T-helper 22 cell (primary cell): Measurements from ENCODE around the gene TRAK1.
"Not testable (repeated sequence)": the region's sequence is repeated elsewhere in the genome, so short reads cannot be mapped to it uniquely, and the experiment has no call there.

ENCODE experiments used
- DNase-seq: peaks from one replicate; pipeline ENCODE4 v3.0.0-alpha.2; 2020; ENCODE audit warnings: low read depth

TRAK1 gene

DNA sequence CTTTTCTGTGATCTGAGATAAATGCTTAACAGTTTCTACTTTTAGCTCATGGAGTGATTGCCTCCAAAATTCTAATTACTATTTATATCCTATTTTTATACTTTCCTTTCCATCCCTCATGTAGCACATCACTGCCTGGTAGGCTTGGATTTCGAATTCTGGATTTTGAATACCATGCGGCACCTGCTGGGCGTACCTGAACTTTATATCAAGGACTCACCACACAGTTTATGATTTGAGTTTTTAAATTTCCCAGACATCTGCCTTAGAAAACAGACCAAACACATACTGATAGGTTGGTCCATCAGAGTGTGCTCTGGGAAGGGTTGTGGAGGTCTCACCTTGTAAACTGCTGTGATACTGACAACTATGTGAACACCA is 6.4 kb downstream of the TRAK1 start:
- DNase-seq: no peak

DNA sequence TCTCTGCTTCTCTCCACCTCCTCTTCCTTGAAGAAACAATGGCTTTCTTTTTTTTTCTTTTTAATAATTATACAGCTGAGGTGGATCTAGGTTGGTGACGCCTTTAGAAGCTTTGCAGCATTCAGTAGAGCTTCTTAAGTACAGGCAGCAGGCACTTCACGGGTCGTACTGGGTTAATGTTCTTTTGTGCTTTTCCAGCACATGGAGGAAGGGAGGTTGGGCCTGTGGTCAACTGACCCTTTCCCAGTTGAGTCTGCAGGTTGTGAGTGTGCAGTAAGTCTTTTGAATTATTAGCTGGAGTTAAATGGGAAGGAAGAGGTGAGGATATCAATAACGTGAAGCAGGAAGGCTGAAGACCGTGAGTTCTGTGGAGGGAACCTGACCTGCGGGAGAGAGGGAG is 7.0 kb downstream of the TRAK1 start:
- no peak for DNase-seq

DNA sequence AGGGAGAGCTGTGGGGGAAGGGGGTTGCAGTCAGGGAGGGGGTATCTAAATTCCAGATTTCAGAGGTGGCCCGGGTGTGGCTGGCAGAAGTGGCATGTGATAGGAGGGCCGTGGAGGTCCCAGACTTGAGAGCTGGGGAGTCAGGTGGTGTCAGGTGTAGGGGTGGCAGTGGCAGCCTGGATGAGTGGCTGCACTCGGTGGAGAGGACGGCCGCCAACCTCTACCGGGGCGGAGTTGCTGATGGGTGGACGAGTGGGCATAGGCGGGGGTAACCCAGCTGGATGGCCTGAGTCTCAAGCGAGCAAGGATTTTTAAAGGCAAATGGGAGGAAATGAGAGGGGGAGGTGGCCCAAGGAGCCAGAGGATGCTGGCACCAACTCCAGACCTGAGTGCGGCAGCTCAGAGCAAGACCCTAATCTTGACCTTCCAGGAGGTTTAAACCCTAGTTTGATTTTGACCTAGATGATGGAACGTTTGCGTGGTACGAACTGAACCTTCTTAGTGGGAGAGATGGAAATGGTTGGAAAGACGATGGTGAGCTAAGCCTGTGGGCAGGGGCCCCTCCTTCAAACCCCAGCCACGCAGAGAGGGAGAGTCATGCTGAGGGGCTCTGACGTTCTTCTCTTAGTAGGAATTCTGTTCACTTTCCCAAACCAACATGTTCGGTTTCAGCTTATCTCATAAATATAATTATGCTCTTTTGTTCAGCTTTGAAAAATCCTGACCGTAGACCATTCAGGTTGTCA is 8.0 kb downstream of the TRAK1 start:
- DNase-seq: no peak

DNA sequence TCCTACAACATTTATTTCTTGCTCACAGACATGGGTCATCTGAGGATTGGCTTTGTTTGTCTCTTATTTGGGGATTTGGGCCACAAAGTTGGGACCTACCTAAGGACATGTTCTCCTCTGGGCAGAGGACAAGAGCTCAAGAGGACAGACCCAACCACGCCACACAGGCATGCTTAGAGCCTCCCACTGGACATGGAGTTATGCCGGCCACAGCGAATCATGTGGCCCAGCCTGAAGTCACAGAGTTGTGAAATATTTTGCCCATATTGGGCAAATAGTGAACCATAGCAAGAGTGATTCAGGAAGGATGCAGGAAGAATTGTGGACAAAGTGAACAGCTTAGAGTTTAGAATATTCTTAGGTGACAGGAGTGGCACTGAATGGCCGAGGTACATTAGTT is 9.9 kb downstream of the TRAK1 start:
- no peak for DNase-seq

DNA sequence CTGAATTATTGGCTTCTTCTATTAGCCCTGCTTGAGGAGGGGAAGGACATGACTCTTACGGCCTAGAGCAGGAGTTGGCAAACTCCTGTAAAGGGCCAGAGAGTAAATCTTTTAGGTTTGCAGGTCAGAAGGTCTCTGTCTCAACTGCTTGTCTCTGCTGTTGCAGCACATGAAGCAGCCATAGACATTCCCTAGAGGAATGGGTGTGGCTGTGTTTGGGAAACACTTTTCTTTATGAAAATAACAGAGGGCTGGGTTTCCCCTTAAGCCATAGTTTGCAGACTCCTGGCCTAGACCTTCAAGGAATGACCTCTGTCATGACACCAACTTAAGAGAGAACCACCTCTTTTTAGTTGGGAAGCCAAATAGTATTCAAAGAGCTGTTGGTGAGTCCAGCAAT is 10.3 kb downstream of the TRAK1 start:
- DNase-seq: no peak

DNA sequence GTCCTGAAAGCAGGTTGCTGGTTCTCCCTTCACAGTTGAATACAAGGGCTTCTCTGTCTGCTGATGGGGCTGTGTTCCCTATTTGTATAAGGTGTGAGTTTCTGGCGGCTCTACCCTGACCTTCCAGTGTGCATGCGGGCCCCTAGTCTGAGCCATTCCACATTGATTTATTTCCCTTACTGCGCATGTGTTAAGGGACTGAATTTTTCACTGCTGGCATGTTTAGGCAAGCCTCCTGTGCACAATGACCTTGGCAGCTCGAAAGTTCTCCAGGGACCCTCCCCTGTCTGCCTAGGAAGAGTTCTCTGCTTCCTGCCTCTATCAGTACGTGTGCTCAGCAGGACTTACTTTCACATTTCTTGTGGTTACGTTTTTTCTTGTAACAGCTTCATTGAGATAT is 11.4 kb downstream of the TRAK1 start:
- no peak for DNase-seq

DNA sequence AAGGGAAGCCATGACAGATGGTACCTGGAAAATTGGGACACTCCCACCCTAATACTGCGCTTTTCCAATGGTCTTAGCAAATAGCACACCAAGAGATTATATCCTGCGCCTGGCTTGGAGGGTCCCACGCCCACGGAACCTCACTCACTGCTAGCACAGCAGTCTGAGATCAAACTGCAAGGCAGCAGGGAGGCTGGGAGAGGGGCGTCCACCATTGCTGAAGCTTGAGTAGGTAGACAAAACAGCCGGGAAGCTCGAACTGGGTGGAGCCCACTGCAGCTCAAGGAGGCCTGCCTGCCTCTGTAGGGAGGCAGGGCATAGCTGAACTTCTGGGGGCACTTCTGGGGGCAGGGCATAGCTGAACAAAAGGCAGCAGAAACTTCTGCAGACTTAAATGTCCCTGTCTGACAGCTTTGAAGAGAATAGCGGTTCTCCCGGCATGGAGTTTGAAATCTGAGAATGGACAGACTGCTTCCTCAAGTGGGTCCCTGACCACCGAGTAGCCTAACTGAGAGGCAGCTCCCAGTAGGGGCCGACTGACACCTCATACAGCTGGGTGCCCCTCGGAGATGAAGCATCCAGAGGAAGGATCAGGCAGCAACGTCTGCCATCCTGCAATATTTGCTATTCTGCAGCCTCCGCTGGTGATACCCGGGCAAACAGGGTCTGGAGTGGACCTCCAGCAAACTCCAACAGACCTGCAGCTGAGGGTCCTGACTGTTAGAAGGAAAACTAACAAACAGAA is 12.9 kb downstream of the TRAK1 start:
- not testable (repeated sequence) for DNase-seq

DNA sequence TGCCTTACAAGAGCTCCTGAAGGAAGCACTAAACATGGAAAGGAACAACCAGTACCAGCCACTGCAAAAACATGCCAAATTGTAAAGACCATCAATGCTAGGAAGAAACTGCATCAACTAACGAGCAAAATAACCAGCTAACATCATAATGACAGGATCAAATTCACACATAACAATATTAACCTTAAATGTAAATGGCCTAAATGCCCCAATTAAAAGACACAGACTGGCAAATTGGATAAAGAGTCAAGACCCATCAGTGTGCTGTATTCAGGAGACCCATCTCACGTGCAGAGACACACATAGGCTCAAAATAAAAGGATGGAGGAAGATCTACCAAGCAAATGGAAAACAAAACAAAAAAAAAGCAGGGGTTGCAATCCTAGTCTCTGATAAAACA is 14.8 kb downstream of the TRAK1 start:
- DNase-seq: not testable (repeated sequence)

DNA sequence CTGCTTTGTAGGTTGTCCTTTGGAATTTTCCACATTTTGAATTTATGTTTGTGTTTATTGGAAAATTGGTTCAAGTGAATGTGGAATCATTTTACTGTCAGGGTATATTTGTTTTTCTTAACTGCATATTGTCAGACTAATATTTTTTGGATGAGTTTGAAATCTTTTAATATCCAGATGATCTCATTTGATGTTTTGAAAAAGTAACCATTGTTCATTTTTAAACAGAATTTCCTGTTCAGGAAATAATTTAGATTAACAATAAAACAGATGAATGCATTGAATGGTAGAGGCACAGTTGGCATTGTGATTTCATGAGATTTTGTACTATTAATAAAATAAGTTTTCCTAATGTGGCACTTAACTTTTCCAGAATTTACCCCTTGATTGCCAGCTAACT is 15.5 kb downstream of the TRAK1 start:
- DNase-seq: no peak

DNA sequence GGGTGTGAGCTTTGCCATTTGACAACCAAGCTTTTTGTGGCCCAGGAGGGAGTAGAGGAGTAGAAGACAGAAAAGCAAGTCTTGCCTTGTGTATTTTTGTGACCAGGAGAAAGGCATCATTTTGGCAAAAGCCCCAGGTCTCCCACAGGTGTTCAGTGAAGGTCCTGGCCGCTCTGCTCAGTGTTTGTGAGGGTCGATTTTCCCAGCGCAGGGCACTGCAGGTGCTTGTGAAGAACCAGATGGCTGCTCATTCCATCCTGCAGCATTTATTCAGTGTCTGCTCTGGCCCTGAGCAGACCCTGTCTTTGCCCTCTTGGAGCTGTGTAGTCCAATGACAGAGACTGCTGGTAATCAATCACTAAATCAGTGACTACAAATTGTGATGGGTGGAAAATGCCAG is 19.5 kb downstream of the TRAK1 start:
- no peak for DNase-seq

DNA sequence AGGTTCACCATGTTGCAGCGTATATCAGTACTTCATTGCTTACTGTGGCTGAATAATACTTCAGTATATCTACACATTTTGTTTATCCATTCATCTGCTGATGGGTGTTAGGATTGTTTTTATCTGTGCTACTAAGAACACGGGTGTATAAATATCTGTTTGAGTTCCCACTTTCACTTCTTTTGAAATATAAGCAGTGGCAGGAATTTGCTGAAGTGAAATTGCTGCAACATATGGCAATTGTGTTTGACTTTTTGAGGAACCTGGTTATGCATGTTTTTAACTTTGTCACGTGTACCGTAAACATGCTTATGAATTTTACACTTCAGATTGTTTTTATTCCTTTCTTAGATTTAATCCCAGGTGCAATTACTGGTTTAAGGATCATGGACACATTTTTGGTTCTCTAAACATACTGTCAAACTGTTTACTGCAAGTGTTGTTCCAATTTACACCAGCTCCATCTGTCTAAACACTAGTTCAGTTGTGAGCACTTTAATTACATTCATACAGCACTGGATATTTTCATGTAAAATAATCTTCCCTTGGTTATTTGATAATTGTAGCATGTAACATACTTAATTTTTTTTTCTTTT is 23.1 kb downstream of the TRAK1 start:
- DNase-seq: no peak

DNA sequence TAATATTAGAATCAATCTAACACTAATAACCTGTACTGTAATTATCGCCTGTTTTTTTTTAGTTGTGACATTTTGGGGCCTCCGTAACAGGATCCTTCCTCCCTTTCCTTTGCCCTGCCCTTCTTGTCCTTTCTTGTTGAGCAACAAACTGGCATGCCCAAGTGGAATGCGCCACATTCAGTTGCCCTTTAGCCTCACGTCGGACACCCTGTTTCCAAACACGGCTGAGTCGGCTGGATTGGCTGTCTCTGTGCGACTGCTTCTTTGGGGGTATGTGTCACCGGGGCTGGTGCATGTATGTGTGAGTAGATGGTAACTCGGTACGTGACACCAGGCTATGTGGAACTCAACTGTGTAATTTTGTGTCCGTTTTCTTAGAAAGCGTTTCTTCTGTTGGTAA is 24.1 kb downstream of the TRAK1 start:
- DNase-seq: no peak

DNA sequence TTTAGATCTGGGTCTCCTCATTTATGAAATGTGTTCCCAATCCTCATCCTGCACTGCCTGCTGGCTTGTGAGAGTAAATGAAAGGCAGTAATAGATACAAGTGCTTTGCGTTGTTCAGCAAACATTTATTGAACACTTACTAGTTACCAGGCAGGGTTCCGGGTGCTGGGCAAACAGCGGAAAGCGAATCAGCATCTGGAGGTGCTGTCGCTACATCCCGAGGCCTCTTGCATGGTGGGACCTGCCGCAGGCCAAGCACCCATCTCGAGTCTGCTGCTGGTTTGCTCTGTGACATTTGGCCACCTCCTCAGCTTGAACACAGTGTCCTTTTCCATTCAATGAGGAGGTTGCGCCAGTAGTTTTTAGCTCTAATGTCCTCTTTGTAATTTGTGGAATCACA is 24.8 kb downstream of the TRAK1 start:
- DNase-seq: no peak

DNA sequence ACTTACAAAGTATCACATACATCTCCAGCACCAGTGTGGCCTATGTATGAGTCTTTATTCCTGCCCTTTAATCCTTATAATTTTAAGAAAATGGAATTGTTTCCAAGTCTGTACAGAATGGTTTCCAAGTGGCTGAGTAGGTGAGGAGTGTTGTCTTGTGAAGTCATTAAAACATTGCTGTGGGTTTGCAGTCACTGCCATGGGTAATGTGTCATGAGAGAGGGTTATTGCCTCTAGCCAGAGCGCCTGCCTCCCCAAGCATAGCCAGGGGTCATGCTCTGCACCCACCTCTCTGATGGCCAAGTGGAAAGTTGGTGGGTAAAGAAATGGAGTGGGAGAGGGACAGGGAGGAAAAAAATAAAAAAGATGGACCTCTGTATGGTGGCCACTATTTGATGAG is 25.3 kb downstream of the TRAK1 start:
- DNase-seq: no peak

DNA sequence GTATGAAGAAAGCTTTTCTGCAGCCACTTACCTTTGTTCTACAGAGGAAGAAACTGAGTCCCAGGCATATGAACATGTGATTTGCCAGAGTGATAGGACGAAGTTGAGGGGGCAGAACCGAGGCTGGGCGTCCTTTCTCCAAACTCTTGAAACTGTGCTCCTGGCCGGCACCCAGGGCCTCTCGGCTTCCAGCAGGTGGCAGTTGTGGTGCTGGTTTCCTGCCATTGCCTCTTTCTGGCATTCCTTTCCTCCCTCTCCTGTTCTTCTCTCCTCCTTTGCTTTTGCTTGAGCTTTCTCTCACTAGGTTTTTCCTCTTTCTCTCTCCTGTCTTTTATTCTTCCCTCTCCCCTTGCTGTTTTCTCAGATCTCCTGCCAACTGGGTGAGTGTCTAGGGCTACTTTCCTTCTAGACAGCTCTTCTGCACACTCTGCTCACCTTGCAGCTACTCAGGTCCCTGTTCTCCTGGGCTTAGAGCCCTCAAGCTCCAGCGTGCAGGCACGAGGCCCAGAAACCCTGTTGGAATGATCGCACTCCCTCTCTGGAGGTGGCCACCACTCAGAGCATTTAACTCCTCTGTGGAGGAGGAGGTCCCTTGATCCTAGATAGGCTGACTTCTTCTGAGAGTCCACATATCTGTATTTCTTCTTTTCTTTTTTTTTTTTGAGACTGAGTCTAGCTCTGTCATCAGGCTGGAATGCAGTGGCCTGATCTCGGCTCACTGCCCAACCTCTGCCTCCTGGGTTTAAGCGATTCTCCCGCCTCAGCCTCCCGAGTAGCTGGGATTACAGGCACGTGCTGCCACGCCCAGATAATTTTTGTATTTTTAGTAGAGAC is 26.2 kb downstream of the TRAK1 start:
- no peak for DNase-seq

DNA sequence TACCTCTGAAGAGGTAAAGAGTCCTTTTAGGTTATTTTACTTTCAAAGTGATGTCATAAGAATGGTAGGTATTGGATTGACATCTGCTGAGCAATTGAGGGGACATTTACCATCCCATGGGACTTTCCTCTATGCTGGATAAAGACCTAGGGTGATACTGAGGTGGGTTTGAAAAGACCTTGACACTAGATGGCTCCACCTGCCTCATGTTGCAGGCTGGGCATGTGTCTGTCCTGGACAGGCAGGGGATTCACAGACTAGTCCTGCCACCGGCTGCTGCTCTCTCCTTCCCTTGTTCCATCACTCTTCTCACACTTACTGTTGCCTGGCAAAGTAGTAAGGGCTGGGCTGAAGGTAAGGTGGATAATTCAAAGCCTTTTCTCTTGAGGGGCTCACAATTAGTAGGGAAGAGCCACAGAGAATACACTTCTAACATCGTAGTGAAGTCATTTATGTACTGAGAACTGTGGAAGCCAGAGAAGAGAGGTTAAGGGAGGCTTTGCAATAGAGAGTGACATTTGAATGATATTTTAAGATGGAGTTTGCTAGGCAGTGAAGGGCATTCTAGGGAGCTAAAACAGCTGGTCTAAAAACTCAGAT is 27.7 kb downstream of the TRAK1 start:
- DNase-seq: no peak

DNA sequence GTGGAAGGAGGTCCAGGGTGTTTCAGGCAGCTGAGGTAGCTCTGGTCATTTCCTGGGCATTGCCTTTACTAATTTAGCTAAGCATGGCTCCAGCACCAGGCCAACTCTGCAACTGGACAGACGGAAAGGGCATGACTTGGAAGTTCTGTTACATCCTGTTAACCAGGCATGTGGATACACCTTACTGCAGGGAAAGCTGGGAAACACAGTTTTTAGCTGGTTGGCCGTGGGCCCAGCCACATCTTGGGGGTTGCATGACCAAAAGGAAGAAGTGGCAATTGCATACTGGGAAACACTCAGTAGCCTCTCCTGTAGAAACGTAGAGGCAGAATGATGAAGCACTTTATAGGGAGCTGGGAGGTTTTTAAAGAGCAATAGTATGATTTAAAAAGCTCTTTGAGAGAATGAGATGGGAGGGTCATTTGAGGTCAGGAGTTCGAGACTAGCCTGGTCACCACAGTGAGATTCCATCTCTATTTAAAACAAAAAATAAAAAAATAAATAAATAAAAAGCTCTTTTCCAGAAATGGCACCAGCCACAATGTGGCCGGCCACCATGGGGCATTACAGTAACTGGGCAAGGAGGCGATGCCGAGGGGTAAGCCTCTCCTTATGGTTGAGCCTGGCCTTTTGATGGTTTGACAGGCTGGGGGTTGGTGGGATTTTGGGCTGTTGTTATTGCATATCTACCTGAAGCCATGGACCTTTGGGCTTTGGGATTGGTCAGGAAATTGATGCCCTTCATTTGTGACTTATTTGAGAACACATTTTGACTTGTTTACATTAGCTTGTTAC is 28.6 kb downstream of the TRAK1 start:
- no peak for DNase-seq

DNA sequence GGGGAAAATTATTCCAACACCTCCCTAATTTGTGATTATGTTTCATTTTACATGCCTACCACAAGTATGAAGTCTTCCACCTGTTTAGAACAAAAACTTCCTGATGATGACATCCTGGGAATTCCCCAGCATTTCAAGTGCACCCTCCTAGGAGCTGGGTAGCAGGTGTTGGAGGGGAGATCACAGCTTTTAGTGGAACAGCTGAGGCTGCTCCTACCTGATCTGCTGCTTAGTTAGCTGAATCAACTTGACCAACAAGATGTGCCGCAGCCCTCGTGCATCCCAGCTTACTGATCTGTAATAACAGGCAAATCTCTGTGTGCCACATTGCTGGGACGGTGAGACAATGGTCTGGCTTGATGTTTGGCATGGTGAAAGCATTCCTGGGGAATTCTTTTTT is 29.7 kb downstream of the TRAK1 start:
- no peak for DNase-seq

DNA sequence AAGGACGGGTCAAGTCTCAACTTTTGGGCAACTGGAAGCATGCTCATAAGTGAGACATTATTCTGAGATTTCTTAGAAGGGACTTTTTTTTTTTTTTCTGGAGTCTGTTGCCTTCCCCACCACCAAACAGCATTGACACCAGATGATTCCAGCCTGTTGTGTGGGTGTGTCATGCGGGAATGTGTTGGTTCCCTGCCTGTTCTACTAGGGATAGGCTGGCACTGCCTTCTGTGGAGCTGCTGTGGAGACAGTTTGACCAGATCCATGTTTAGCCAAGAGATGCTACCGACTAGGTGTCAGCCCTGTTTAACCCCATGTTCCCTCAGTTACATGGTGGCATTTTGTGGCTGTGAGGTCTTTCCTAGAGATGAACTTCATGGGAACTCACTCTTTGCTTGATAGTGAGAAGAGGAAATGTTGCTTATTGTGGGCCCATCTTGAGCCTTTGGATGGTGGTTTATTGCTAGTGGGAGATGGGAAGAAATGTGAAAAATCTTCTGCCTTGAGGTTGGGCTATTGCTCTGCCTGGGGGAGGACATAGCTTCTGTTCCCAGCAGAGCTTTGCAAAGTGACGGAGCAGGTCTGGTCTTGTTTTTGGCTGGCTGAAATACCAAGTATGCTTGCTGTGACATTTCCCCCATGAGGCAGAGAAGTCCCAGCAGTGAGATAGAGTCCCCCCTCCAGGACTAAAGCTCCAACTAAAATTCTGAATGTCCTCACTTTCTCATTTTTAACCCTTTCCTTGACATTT is 31.3 kb downstream of the TRAK1 start:
- no peak for DNase-seq

DNA sequence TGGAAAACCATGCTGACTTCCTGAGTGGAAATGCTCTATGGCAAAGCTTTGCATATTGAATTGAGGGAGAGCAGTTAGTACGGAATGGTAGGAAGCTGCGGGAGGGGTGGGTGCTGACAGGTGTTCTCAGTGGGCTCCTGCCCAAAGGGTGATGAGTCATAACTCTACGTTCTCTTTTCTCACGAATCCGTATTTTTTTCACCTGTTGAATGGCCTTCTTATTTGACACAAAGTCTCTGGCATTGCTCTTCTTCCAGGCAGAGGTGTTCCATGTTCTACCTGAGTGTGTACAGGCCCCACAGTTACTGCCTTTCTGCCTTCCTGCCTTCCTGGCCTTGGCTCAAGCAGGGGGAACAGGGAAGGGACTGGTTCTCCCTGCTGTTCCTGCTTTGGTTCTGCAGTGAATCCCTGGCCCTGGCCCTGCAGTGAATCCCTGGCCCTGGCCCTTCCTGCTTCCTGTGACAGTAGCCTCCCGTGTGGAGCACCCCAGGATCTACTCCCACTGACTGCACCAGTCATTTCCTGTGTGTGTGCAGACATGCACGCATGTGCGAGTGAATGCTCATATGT is 31.9 kb downstream of the TRAK1 start:
- no peak for DNase-seq
